HG03342 (cell line): ENCODE measurements around the gene EML1.

Experiments
- ATAC-seq: cut with Tn5 transposase; IDR thresholded peaks from one replicate; pipeline ENCODE4 v1.9.1; 2021; ENCODE audit warnings: mild to moderate bottlenecking, moderate library complexity; ENCODE audit not compliant: unreplicated experiment

The EML1 gene

GRCh38 chr14:99952039-99952438, 158.8 kb downstream of the EML1 start:
- no peak for ATAC-seq

GRCh38 chr14:99952453-99952852, 159.2 kb downstream of the EML1 start:
- ATAC-seq, result no peak

- no peak for ATAC-seq
Measured at GRCh38 chr14:99955826-99956455, 162.7 kb downstream of the EML1 start.

- no peak for ATAC-seq
Measured at GRCh38 chr14:99958380-99958779, 165.2 kb downstream of the EML1 start.

- no peak for ATAC-seq
Measured at GRCh38 chr14:99961826-99962518, 168.8 kb downstream of the EML1 start.

GRCh38 chr14:99964979-99965378, 171.8 kb downstream of the EML1 start:
- ATAC-seq, result no peak

GRCh38 chr14:99966037-99966835, 173.0 kb downstream of the EML1 start:
- no peak for ATAC-seq

GRCh38 chr14:99966912-99967311, 173.7 kb downstream of the EML1 start:
- no peak for ATAC-seq

GRCh38 chr14:99968191-99968920, 175.1 kb downstream of the EML1 start:
- ATAC-seq, result no peak

- ATAC-seq, result no peak
Measured at GRCh38 chr14:99968941-99969340, 175.7 kb downstream of the EML1 start.

- ATAC-seq, result no peak
Measured at GRCh38 chr14:99969673-99970322, 176.6 kb downstream of the EML1 start.

GRCh38 chr14:99971087-99971940, 178.1 kb downstream of the EML1 start:
- peak; percentile 73 for ATAC-seq

- ATAC-seq, result peak; percentile 14
Measured at GRCh38 chr14:99971941-99972747, 178.9 kb downstream of the EML1 start.

GRCh38 chr14:99972748-99973466, 179.7 kb downstream of the EML1 start:
- ATAC-seq, result no peak

- no peak for ATAC-seq
Measured at GRCh38 chr14:99975190-99975589, 182.0 kb downstream of the EML1 start.

GRCh38 chr14:99976021-99976420, 182.8 kb downstream of the EML1 start:
- ATAC-seq, result no peak

- ATAC-seq, result no peak
Measured at GRCh38 chr14:99976681-99977080, 183.5 kb downstream of the EML1 start.

- ATAC-seq, result no peak
Measured at GRCh38 chr14:99980299-99980698, 187.1 kb downstream of the EML1 start.
